Activated CD8-positive, alpha-beta memory T cell treated with anti-CD3 and anti-CD28 coated beads, Interleukin-2, amount 10 ng/mL, durations not matched to agents 7 days and 5 days (primary cell): ENCODE results near the gene TAF1B. TPM values are rescaled to one million over a fixed set of nuclear protein-coding genes. Genes with fewer than 3 reads are reported as not detected.

Experiments used
- ATAC-seq: fragments of 150-1000 bp; cut with Tn5 transposase; one replicate; pipeline ENCODE4 v1.10.0; 2021; ENCODE audit warnings: moderate library complexity
- CTCF ChIA-PET: fragments of 350-600 bp; sonication (Branson Sonifier 250); formaldehyde crosslinking; loops from one replicate; lab custom pipeline; 2021; ENCODE audit warnings: antibody characterized with exemption; lab: Charles Lee
- DNase-seq: peaks from one replicate; pipeline ENCODE4 v3.0.0-alpha.2; 2020
- H3K27ac Mint-ChIP-seq: one replicate; pipeline ENCODE4 v1.8.0; 2021; ENCODE audit warnings: mild to moderate bottlenecking, mixed read lengths
- H3K27me3 Mint-ChIP-seq: one replicate; pipeline ENCODE4 v1.8.0; 2021; ENCODE audit warnings: mixed read lengths
- H3K36me3 Mint-ChIP-seq: one replicate; pipeline ENCODE4 v1.8.0; 2021; ENCODE audit warnings: mild to moderate bottlenecking, mixed read lengths
- H3K4me1 Mint-ChIP-seq: one replicate; pipeline ENCODE4 v1.8.0; 2021; ENCODE audit warnings: mixed read lengths
- H3K4me3 Mint-ChIP-seq: one replicate; pipeline ENCODE4 v1.8.0; 2021; ENCODE audit warnings: mild to moderate bottlenecking, moderate library complexity, mixed read lengths
- H3K9me3 Mint-ChIP-seq: one replicate; pipeline ENCODE4 v1.8.0; 2022; ENCODE audit warnings: low read depth, mixed read lengths
- total RNA-seq, 2 experiments: library from RNA; stranded (reverse); gene quantifications; one replicate each; pipeline ENCODE4 v1.2.3, GENCODE V29; 2021

Gene TAF1B
- total RNA-seq, 2 experiments from 2014 or later = 29.5 to 31.2 TPM

DNA sequence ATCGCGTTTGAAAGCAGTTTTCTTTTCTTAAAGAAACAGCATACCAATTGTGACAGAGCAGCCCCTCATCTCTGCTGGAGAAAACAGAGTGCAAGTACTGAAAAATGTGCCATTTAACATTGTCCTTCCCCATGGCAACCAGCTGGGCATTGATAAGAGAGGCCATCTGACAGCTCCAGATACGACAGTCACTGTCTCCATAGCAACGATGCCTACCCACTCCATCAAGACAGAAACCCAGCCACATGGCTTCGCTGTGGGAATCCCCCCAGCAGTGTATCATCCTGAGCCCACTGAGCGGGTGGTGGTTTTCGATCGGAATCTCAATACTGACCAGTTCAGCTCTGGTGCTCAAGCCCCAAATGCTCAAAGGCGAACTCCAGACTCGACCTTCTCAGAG is 117.7 kb downstream of the TAF1B start:
- DNase-seq (no peak), ATAC-seq (no peak)
- CTCF ChIA-PET = interaction anchor here (1.1 to 1.9 kb wide), 5 partner anchors 16 to 146 kb away, joined by 3 to 10 read pairs (median 4); no protein-coding TSS in a partner anchor

DNA sequence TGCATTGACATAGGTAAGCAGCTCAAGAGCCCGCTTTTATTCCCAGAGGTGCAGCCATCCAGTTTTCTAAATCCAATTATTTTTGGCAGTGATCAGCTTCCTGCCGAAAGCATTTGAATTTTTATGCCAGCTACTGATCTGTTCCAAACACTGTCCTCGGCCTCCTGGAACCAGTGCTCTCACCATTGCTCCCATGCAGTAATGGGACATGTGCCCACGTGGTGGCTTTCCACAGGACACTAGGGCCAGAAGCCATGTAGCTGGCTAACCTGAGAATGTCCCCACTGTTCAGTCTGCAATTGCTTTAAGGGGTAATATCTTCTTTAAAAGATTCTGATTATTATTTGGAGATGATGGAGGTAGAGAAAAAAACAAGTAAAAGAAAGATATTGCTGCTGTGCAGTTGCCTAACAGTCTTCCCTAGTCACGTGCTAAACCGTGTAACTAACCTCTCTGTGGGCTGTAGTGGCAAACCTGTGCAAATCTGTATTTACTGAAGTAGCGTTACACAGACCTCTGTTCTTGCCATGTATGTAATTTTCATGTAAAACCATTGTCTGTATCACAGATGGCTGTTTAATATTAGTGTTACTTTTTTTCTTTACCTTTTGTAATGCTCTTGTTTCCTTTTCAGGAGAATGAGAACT is 121.2 kb downstream of the TAF1B start:
- peak overlapping the region; percentile 55 for H3K27ac Mint-ChIP-seq

More for the DNA sequence above, 117.7 kb downstream of the TAF1B start:
- Mint-ChIP-seq H3K4me3 (no peak overlapping the region), H3K36me3 (no peaks in the 10 kb centered on the region), H3K27me3 (peaks cover 23% of the 10 kb centered on the region), H3K9me3 (no peaks in the 10 kb centered on the region), H3K4me1 (peaks cover 15% of the 10 kb centered on the region), H3K27ac (no peak overlapping the region)

DNA sequence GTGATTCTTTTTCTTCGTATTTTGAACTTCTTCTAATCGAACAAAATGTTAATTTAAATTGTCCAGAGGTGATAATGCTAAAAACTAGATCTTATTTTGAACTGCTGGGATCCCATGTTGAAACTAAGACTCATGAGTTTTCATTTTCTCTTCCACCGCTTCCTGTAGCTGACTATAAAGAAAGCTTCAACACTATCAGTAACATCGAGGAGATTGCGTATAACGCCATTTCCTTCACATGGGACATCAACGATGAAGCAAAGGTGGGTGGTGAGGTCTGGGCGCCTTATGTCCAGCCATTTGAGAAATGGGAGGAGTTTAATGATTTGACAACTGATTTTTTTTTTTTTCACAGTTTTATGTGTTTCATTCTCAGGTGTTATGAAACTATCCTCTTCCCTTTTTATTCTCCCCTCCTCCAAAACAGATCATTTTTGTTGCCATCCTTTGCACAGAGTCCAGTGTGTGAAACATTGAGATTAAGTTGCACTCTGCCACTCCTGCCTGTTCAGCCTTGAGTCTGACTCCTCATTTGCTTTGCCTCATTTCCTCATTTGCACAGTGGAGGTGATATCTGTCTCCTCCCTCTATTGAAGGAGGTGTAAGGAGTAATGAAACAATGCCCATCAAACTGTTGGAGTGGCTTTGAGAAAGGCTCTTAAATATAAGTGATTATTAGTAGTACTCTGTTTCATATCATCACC is 122.0 kb downstream of the TAF1B start:
- Mint-ChIP-seq H3K36me3 (no peaks in the 10 kb centered on the region), H3K9me3 (no peaks in the 10 kb centered on the region), H3K27ac (peak overlapping the region; percentile 55), H3K4me3 (no peak overlapping the region), H3K4me1 (peaks cover 26% of the 10 kb centered on the region), H3K27me3 (peaks cover 4% of the 10 kb centered on the region)
- CTCF ChIA-PET = interaction anchor here (1.9 kb wide), 1 partner anchor 152 kb away, joined by 5 read pairs; no protein-coding TSS in a partner anchor
- ATAC-seq (peak; percentile 47), DNase-seq (no peak)

More for the DNA sequence above, 121.2 kb downstream of the TAF1B start:
- ATAC-seq (no peak), DNase-seq (no peak)
- H3K27me3 Mint-ChIP-seq = peaks cover 4% of the 10 kb centered on the region
- no peaks in the 10 kb centered on the region for H3K9me3 Mint-ChIP-seq
- H3K4me1 Mint-ChIP-seq = peaks cover 26% of the 10 kb centered on the region
- CTCF ChIA-PET = interaction anchor here (1.6 to 1.9 kb wide), 2 partner anchors 20 to 151 kb away, joined by 4 to 5 read pairs; no protein-coding TSS in a partner anchor
- no peaks in the 10 kb centered on the region for H3K36me3 Mint-ChIP-seq
- no peak overlapping the region for H3K4me3 Mint-ChIP-seq

DNA sequence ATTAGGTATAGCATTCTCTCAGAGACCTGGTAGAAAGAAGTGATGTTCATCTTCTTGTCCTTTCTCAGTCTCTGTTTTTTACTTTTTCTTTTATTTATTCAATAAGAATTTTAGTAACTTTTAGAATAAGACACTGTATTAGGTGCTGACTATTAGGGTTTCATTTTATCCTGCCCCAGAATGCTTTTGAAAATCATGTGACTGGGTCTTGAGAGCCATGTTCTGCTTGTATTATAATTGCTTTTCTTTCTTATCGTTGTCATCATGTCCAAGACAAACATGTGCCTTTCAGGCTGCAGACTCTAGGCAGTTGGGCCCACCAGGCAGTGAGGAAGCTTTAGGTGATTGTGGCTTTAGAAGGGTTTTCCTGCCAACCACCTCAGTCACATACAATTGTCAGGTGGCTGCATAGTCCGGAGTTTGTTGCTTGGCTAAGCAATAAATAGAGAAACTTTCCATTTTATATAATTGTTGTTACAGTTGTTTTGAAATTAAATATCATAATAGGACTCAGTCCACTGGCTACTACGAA is 123.3 kb downstream of the TAF1B start:
- no peak for DNase-seq
- H3K9me3 Mint-ChIP-seq = no peaks in the 10 kb centered on the region
- ATAC-seq = peak; percentile 27
- peaks cover 6% of the 10 kb centered on the region for H3K27me3 Mint-ChIP-seq
- H3K4me1 Mint-ChIP-seq = peaks cover 26% of the 10 kb centered on the region
- no peak overlapping the region for H3K27ac Mint-ChIP-seq
- no peaks in the 10 kb centered on the region for H3K36me3 Mint-ChIP-seq
- CTCF ChIA-PET = interaction anchor here (0.6 to 1.8 kb wide), 3 partner anchors 8 to 123 kb away, joined by 3 to 8 read pairs (median 3); partner anchors contain the start of gene TAF1B
- H3K4me3 Mint-ChIP-seq = no peak overlapping the region

DNA sequence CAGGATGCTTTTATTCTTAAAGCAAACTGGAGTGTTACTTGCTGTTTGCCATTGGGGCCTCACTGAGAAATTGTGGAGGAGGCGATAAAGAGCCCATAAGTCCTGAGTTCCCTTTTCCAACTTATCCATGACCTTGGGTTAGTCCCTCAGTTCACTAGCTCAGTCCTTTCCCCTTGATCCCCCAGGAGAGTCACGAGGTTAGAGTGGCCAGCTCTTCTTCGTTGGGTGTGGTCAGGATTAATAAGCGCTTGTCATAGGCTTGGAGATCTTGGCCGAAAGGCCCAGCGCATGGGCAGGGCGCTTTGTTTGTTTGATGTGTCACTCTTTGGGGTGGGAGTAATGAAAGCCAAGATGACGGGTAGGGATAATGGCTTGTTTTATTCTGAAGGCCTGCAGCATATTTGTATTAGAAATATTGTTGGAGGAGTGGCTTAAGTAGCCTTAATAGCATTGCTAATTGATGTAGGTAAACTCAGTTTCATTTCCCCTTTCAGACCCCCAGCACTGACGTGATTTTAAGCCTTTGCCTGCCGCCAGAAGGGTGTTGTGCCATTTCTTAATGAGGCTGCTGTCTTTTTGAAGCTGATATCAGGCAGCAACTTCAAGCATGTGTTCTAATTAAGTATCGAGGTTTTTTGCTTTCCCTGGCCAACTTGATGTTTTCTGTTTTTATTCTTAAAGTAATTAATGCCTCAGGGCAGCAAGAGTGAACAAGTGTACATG is 123.9 kb downstream of the TAF1B start:
- ATAC-seq (no peak), DNase-seq (no peak)
- H3K36me3 Mint-ChIP-seq = no peaks in the 10 kb centered on the region
- no peak overlapping the region for H3K27ac Mint-ChIP-seq
- no peak overlapping the region for H3K4me3 Mint-ChIP-seq
- no peaks in the 10 kb centered on the region for H3K9me3 Mint-ChIP-seq
- H3K27me3 Mint-ChIP-seq = peaks cover 2% of the 10 kb centered on the region
- CTCF ChIA-PET = interaction anchor here (0.6 to 1.8 kb wide), 4 partner anchors 9 to 124 kb away, joined by 3 to 8 read pairs (median 3); partner anchors contain the start of gene TAF1B
- H3K4me1 Mint-ChIP-seq = peaks cover 26% of the 10 kb centered on the region

DNA sequence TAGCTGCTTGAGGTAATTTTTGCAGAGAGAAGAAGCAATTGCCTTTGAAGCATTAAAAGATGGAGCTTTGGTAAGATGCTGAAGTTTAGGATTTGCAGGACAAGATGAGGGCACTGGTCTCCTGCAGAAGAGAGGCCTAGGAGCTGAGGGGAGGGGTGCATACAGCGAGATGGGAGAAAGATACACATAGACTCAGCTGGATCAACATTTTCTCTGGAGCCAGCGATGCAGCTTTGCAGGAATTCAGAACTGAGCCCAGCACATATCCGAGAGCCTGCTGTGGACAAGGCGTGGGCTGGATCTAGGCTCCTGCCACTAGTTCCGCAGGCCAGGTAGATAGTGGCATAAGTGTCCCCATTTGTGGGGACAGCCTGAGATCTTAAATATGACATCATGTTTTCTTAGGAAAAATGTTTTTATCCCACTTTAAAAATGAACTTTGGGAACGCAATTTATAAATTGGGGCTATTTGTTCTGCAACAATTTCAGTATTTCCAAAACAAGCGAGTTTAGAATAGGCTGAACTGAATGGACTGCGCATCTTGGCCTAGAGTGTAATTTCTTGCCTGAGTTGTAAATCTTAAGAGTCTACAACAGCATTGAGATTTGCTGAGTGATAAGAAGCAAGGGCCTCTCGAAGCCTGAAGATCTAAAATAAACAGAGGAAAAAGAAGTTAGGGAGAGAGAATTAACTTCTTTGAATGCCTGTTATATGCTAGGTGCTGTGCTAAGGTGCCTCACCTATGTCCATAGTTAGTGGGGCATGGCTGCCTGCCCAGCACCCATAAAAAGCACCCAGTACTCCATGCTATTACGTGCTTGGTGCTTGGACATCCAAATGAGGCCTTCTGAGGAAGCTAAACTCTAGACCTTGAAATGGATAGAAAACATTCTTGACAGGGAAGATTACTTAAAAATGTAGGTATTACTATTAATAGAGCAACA is 125.6 kb downstream of the TAF1B start:
- Mint-ChIP-seq H3K36me3 (no peaks in the 10 kb centered on the region), H3K27me3 (peaks cover 2% of the 10 kb centered on the region), H3K4me1 (peaks cover 26% of the 10 kb centered on the region), H3K27ac (no peak overlapping the region), H3K4me3 (no peak overlapping the region), H3K9me3 (no peaks in the 10 kb centered on the region)
- CTCF ChIA-PET = interaction anchor here (0.9 to 5.1 kb wide), 4 partner anchors 12 to 155 kb away, joined by 3 to 34 read pairs (median 3); no protein-coding TSS in a partner anchor
- DNase-seq = no peak
- ATAC-seq = no peak

DNA sequence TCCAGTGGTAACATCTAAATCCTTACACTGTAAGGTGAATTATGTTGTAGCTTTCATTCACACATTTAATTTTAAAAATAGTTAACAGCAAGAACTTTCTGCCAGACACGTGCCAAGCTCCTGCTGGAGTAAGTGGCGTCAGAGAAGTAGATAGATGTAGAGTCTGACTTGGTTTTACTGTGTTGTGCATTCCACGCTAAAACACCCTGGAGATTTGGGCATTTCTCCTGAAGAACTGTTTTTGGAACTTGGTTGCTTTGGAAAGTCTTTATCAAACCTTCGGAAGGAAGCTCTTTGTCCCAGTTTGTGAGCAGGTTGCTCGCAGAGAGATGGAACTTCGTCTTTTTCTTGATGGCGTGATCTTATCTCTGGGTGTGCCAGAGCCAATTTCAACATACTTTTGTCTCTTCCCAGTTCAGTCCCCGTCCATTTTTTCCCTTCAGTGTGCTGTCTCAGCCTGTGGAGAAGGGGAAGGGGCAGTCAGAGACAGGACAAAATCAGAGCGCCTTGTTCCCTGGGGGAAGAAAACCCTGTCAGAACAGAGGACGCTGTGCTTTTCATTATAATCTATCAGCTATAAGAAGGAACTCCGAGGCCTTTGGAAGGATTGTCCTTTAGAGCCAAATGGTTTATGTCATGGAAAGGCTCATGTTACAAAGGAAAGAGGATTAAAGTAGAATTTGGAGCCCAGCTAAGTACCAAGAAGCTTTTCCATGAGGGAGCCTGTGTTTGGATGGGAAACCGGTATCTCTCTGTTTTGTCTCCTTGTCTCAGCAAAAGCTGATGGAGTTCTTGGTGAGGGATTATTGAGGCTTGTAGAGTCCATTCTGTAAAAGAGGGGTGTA is 127.1 kb downstream of the TAF1B start:
- no peaks in the 10 kb centered on the region for H3K36me3 Mint-ChIP-seq
- H3K4me1 Mint-ChIP-seq = peaks cover 18% of the 10 kb centered on the region
- H3K27me3 Mint-ChIP-seq = peaks cover 2% of the 10 kb centered on the region
- CTCF ChIA-PET = interaction anchor here (0.6 to 5.1 kb wide), 3 partner anchors 11 to 440 kb away, joined by 3 to 34 read pairs (median 4); no protein-coding TSS in a partner anchor
- DNase-seq = no peak
- H3K9me3 Mint-ChIP-seq = no peaks in the 10 kb centered on the region
- H3K27ac Mint-ChIP-seq = no peak overlapping the region
- no peak overlapping the region for H3K4me3 Mint-ChIP-seq
- ATAC-seq = no peak

DNA sequence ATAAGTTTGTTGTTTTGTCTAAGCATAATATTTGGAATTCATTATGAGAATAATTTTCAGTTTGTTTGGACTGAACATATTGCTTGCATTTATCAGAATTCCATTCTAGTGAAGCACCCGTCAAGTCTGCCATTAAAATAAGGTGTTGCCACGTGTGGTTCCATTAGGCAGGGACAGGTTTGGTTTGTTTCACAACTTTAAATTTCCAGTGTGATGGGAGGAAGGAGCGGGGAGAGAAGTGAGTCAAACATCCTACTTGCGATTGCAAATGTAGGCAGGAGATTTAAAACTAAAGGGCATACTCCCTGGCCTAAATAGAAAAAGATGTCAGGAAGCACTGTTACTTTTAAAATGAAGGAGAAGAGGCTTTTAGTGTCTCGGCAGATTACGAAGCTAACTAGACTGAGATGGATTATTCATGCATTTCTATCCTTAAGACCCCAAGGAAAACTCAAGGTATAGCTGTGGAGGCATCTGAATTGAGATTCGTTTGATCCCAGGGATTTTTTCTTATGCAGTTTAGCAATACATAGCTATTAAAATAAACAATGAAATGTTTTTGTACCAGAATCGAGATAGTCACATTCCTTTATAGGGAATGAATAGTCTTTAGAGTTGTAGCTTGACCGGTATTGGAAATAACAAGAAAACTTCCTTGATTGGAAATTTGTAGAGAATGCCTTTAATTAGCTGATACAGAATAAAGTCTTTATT is 128.0 kb downstream of the TAF1B start:
- Mint-ChIP-seq H3K9me3 (no peaks in the 10 kb centered on the region), H3K4me1 (peaks cover 18% of the 10 kb centered on the region), H3K27ac (no peak overlapping the region), H3K27me3 (peaks cover 2% of the 10 kb centered on the region), H3K36me3 (no peaks in the 10 kb centered on the region), H3K4me3 (no peak overlapping the region)
- ATAC-seq (no peak), DNase-seq (no peak)
- CTCF ChIA-PET = interaction anchor here (5.1 kb wide), 1 partner anchor 13 kb away, joined by 34 read pairs; no protein-coding TSS in a partner anchor

DNA sequence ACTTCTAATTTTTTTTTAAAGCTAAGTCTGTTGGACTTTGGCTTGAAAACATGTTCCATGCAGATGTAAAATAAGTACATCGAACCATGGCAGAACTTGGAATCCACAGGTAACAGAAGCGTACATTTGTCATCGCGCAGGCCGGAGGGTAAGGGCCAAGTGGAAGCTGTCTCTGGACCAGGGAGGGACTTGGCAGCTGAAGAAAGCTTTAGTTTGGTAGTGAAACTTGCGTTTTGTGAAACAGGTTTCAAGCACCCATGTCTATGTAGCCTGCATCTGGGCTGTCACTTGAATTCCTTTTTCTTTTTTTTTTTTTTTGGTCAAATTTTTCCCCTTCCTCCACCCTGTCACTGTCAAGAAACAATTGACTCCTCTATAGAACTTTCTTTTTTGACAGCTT is 128.6 kb downstream of the TAF1B start:
- Mint-ChIP-seq H3K9me3 (no peaks in the 10 kb centered on the region), H3K4me1 (peaks cover 18% of the 10 kb centered on the region), H3K27ac (no peak overlapping the region), H3K27me3 (peaks cover 4% of the 10 kb centered on the region), H3K36me3 (no peaks in the 10 kb centered on the region), H3K4me3 (no peak overlapping the region)
- ATAC-seq (no peak), DNase-seq (no peak)
- CTCF ChIA-PET = interaction anchor here (5.1 kb wide), 1 partner anchor 13 kb away, joined by 34 read pairs; no protein-coding TSS in a partner anchor

DNA sequence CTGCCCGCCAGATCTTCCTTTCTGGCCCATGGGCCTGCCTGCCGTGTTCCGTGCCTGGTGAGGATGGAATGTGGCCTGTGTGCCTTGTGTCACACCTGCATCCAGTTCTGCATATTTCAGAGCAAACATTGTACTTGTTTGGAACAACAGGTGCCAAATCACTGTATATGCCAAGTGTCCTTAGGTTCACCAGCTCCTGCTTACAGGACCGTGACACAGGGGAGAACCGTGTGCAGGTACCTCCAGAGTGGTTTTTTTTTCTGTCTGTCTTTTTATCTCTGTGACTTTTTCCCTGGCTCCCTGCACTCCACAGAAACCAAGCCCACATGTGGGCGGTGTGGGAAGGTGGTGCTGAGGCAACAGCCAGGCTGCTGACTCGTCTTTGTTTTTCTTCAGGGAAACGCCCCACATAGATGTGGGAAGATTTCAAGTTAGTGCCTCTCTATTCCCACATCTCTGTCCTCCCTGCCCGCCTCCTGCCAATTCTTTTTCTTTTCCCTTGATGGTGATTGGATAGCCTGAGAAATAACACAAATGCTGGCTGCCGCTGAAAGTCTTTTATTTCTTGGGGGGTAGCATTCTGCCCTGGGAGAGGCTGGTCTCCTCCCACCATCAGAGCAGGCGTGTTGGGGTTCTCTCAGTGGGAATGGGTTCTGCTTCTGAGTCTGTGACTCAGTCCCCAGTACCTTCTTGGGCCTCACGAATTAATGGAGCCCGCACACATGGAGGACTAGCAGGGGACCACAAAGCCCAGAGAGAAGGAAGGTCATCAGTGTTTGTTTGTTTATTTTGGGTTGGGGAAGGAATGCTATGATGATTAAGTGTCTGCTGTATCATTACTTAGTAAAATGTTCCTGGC is 129.6 kb downstream of the TAF1B start:
- peaks cover 4% of the 10 kb centered on the region for H3K27me3 Mint-ChIP-seq
- H3K36me3 Mint-ChIP-seq = no peaks in the 10 kb centered on the region
- peaks cover 10% of the 10 kb centered on the region for H3K4me1 Mint-ChIP-seq
- DNase-seq (no peak), ATAC-seq (no peak)
- CTCF ChIA-PET = interaction anchor here (0.6 to 5.1 kb wide), 2 partner anchors 12 to 186 kb away, joined by 4 to 34 read pairs; no protein-coding TSS in a partner anchor
- H3K4me3 Mint-ChIP-seq = no peak overlapping the region
- H3K9me3 Mint-ChIP-seq = no peaks in the 10 kb centered on the region
- H3K27ac Mint-ChIP-seq = no peak overlapping the region
